ENCODE measurements around the gene HOXD8. TPM values are rescaled to one million over a fixed set of nuclear protein-coding genes. Genes with fewer than 3 reads are reported as not detected.
A peak's percentile ranks its signal among the peaks of the same experiment; 100 is the strongest.

Gene HOXD8
- total and polyA plus RNA-seq, 2 of the 8 experiments (the other 6 are each of a cell fraction or from before 2014, with no cell fraction given), result not detected

- peak; percentile 89 for TF ChIP-seq EZH2 (IDR thresholded peaks at IDR 0.05; ENCODE audit: low read depth, low read length, severe bottlenecking)
These were observed 1.7 kb downstream of the HOXD8 start (continued) for GRCh38 chr2:176130957-176131847.
